Germinal center (tissue), 1 donor: ENCODE results near the gene OR52H1.
"Not testable (repeated sequence)": the region's sequence is repeated elsewhere in the genome, so short reads cannot be mapped to it uniquely, and the experiment has no call there.

Source experiments
- DNase-seq: peaks from one replicate; pipeline ENCODE4 v3.0.0; 2012; ENCODE audit warnings: mixed read lengths, low spot score

The OR52H1 gene

DNA sequence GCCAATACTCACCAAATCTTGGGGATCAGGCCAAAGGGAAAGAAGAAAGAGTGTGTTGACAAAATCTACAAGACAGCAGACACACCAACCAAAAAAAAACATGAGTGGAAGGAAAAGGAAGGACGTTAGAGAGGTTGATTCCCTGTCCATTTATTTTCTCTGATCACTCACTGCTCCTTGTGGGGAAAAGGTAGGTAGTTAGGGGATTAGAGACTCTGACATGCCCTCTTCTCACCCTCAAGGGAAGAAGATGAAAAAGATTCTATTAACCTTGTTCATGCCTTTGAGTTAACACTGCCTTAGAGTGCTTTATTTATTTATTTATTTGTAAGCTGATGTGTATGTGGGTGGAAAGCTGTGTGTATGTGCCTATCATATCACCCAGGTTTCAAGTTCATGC is at the start of gene OR52H1:
TSS of gene OR52H1 (minus strand) at position 101 of the 400 bp plus-strand sequence. CDS start 3,035 bp downstream, outside the sequence.
- DNase-seq = no peak

DNA sequence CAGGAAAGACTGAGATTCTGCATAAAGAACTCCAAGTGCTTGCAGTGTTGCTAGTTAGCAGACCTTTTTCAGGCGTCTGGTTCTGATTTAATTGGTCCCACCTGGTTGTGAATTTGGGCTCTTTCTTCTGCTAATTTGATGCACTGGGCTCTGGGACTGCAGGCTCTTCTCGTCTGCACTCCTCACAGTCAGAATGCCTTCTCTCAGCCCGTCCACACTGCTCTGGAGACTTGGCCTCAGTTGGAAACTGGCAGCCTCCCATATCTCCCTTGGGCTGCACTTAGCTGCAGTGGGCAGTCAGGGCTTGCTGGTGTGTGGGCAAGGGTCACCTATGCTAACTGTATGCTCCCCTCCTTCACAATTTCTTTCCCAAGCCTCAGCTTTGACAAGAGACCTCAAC is 49.6 kb upstream of the OR52H1 start:
- DNase-seq = no peak

GRCh38 chr11:5596607-5597201 is 48.4 kb upstream of the OR52H1 start, which contains the start of gene TRIM6:
TRIM6 (plus strand) TSS chr11:5596637; CDS start chr11:5596898, 261 bp downstream.
- no peak for DNase-seq

DNA sequence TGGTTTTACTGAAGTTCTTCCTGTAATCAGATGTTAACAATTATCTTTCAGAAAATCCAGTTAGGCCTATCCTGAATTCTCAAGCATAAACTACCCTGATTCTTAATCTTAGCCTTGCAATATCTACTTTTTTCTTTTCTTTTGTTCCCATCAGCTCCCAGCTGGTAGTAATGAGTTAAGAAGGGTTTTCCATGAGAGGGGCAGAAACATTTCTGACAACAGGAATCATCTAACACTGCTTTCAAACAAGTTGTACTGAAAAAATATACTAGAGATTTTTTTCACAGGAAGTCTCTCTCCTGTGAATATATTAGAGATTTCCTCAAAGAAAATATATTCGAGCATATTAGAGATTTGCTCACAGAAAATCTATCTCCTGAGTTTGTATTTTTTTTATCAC is 44.8 kb upstream of the OR52H1 start:
- no peak for DNase-seq

DNA sequence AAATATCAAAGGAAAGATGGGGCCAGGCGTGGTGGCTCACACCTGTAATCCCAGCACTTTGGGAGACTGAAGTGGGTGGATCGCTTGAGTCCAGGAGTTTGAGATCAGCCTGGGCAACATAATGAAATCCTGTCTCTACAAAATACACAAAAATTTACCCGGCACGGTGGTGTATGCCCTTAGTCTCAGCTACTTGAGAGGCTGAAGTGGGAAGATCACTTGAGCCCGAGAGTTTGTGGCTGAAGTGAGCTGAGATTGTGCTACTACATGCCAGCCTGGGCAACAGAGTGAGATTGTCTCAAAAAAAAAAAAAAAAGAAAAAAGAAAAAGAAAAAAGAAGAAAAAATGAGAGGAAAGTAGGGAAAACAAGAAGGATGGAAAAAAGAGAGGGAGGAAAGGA is 44.3 kb upstream of the OR52H1 start:
- no peak for DNase-seq

DNA sequence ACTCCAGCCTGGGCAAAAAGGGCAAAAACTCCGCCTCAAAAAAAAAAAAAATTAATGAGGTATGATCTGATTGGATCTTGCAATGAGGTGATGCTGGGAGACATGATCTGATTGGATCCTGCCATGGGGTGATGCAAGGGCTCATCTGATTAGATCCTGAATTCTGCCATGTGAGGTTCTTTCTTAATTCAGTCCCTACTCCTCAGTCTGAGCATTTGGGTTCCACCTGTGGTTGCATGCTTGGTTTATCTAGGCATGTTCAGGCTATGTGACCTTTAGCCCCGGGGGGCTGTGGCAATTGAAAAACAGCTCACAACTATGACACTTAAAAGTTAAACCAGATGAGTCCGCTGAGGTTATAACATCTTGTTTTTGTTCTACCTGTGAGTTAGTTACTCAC is 43.3 kb upstream of the OR52H1 start:
- DNase-seq = no peak

GRCh38 chr11:5589906-5590305 is 41.6 kb upstream of the OR52H1 start:
- DNase-seq = not testable (repeated sequence)

- not testable (repeated sequence) for DNase-seq
Observed at GRCh38 chr11:5584458-5584857, 36.1 kb upstream of the OR52H1 start.

DNA sequence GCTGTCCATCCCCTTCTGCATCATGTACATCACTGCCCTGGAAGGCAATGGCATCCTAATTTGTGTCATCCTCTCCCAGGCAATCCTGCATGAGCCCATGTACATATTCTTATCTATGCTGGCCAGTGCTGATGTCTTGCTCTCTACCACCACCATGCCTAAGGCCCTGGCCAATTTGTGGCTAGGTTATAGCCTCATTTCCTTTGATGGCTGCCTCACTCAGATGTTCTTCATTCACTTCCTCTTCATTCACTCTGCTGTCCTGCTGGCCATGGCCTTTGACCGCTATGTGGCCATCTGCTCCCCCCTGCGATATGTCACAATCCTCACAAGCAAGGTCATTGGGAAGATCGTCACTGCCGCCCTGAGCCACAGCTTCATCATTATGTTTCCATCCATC is 32.7 kb upstream of the OR52H1 start:
- DNase-seq = no peak

- no peak for DNase-seq
Observed at GRCh38 chr11:5580577-5580976, 32.2 kb upstream of the OR52H1 start, which contains the start of gene OR52B6. OR52B6 (plus strand) TSS chr11:5580877; CDS start chr11:5580877, 0 bp downstream.

GRCh38 chr11:5577101-5577500 is 28.8 kb upstream of the OR52H1 start:
- no peak for DNase-seq

DNA sequence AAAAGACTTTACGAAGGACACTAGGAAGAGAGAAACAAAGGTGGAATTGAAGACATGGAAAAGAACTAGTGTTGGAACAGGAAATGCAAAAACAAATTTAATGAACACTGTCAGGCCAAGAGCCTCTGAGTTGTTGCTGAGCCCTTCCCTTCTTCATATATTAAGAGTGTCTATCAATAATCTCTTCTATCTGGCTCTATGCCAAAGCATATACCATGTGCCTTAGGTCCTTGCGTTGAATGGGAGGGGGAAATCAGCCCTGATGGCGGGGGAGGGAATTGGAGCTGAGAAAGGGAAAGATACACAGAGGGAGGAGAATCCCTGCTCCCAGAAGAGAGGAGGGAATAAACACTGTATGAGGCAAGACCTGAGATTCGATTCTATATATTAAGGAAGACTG is 26.8 kb upstream of the OR52H1 start:
- DNase-seq = no peak

DNA sequence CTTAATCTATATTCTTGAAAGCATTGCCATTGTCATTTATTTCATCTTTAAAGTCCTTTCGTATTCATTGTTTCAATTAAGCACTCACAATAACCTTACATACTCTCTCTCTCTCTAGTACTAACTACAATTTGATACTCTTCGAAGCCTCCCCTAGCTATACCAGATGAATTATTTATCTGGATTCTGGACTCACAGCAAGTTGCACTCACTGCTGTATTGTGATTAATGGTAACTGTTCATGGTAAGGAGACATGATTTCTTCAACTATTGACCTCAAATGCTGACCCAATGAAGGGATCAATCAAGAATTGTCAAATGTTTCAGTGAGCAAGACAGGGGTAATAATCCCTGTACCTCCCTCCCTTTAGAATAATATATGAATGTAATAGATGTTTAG is 26.3 kb upstream of the OR52H1 start:
- no peak for DNase-seq

DNA sequence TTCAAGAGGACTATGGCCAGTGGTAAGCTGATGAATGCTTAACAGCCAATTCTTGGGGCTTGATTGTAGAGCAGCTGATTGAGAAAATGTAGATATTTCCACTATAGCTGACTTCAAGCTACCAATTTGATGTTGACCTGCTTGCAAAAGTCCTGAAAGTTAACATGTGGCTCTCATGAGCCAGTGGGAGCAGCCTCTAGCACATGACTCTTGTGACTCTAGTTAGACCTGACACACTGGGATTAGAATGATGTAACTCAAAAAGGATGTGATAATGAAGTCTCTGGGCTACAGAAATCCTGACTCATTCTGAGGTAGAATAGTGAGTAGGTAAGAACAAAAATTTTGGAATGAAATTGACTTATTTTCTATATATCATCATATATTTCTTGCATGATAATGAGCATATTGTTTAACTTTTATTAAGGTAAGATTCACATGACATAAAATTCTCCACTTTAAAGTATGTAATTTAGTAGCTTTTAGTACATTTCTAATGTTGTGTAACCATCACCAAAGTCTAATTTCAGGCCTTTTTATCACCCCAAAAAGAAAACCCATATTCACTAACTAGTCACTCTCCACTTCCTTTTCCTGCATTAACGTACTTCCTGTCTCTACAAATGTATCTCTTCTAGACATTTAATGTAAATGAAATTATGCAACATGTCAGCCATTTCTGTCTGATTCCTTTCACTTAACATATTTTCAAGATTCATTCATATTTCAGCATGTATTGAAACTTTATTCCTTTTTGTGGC is 16.1 kb upstream of the OR52H1 start:
- no peak for DNase-seq

GRCh38 chr11:5557751-5558150 is 9.4 kb upstream of the OR52H1 start:
- no peak for DNase-seq

GRCh38 chr11:5556596-5557188 is 8.4 kb upstream of the OR52H1 start:
- no peak for DNase-seq

GRCh38 chr11:5553343-5553742 is 5.0 kb upstream of the OR52H1 start:
- DNase-seq = no peak

GRCh38 chr11:5550440-5551095 is 2.2 kb upstream of the OR52H1 start:
- DNase-seq = no peak

DNA sequence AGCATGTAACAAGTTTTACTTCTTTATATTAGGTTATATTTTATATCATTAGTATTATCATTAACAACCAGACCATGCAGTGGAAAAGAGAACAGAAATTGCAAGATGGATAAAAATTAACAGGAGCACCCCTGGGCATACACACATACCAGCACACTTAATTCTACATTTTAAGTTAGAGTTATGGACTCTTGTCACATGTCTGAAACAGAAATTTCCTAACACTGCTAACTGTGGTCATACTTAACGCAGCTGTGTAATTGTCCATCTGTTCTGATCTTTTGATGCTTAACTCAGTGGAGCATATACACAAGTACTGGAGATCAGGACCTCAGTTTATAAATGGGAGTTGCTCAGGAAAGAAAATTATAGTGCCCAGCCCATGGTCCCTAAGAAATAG is 358 bp downstream of the OR52H1 start:
- no peak for DNase-seq

DNA sequence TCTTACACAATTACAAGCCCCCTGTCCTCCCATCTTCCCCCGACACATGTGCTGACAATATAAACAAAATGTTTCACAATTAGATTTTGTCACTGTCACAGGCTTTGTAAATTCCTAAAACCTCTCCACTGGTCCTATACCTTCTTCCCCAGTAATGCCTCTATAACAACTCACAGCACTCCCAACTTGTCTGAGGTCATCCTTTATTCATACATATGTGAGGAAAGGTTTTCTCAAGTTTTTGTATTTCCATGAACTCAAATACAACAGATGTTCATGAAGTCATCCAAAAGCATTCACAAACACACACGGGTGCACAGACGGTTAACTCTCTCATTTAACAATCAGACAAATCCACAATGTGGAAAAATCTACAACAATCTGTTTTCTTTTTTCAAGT is 1.9 kb downstream of the OR52H1 start:
- no peak for DNase-seq

- no peak for DNase-seq
Observed at GRCh38 chr11:5541427-5541826, 6.9 kb downstream of the OR52H1 start.

DNA sequence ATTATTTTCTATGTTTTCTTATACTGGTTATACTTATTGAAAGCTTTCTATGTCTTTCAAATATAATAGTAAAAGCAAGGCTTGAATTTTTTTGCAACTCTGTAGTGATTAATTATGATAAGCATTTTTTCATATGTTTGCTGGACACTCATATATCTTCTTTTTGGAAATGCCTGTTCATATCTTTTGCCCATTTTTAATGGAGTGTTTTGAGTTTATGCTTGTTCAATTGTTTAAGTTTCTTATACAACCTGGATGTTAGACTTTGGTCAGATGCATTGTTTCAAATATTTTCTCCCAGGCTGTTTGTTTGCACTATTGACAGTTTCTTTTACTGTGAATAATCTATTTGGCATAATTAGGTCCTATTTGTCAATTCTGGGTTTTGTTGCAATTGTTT is 11.9 kb downstream of the OR52H1 start:
- DNase-seq = no peak

- DNase-seq = no peak
Observed at GRCh38 chr11:5534046-5534445, 14.3 kb downstream of the OR52H1 start.
